Fibroblast of lung (primary cell): ENCODE results near the gene VTI1A.

Experiments
- EZH2 ChIP-seq: IDR thresholded peaks from 2 replicates; pipeline ENCODE4 v1.5.1; 2012; ENCODE audit warnings: low read length, control low read depth, mild to moderate bottlenecking; ENCODE audit errors: missing control alignments
- TF ChIP-seq, protein P1 (sequence below), 2 donors: IDR thresholded peaks in 1 of 2; conservative IDR thresholded peaks in 1 of 2; 1 replicate in 1 of 2; 2 replicates in 1 of 2; pipeline ENCODE4 v1.5.1; 2011 to 2012; ENCODE audit warnings: low read length in 2 of 2, control low read depth in 1 of 2, inconsistent platforms in 1 of 2, low read depth in 1 of 2, mild to moderate bottlenecking in 1 of 2

DNA sequence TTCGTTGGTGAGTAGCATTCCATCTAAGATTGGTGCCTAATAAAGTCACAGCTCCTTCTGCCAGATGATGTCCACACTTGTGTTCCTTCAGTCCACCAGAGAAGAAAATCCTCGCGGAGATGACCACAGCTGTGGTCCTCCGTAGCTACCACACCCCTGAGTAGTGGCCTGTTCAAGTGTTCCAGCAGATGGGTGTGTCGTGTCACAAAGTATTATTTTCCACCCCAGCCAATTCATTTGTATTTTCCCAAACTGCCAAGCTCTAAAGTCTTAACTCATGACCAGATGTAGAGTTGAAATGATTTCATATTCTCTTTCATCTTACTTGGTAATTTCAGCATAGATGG lies 251.8 kb downstream of the VTI1A start:
- TF ChIP-seq, protein P1, sequence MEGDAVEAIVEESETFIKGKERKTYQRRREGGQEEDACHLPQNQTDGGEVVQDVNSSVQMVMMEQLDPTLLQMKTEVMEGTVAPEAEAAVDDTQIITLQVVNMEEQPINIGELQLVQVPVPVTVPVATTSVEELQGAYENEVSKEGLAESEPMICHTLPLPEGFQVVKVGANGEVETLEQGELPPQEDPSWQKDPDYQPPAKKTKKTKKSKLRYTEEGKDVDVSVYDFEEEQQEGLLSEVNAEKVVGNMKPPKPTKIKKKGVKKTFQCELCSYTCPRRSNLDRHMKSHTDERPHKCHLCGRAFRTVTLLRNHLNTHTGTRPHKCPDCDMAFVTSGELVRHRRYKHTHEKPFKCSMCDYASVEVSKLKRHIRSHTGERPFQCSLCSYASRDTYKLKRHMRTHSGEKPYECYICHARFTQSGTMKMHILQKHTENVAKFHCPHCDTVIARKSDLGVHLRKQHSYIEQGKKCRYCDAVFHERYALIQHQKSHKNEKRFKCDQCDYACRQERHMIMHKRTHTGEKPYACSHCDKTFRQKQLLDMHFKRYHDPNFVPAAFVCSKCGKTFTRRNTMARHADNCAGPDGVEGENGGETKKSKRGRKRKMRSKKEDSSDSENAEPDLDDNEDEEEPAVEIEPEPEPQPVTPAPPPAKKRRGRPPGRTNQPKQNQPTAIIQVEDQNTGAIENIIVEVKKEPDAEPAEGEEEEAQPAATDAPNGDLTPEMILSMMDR (conservative IDR thresholded peaks at IDR 0.05 in 1 of 2, IDR thresholded peaks at IDR 0.05 in 1 of 2; ENCODE audit: low read depth in 1 of 2, low read length in 2 of 2) = no peak
- no peak for TF ChIP-seq EZH2
